ENCODE data around the gene SRP72.
A peak's percentile ranks its signal among the peaks of the same experiment; 100 is the strongest.

The SRP72 gene

GRCh38 chr4:56544573-56545131 lies 77.2 kb downstream of the SRP72 start:
- DNase-seq (ENCODE audit: low read depth in 3 of 3): peak; percentile 71 to 86 (median 73)

- DNase-seq (ENCODE audit: low read depth in 3 of 3): no peak
These were observed 83.2 kb downstream of the SRP72 start for GRCh38 chr4:56550642-56551041.

DNA sequence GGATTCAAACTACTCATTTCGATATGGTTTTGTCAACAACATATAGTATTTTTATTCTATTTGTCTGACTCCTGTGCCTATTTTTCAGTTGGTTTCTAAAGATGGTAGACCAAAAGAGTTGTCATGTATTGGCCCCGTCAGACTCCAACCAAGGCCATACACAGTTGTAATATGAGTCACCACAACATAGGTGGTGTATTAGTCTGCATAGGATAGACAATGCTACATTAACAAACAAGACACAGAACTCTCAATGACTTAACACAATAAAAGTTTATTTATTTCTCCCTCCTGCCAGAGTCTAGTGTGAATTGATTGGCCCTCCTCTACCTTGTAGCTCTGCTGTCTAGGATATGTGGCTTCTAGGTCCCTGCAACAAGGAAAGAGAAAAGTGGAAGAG lies 84.1 kb downstream of the SRP72 start:
- DNase-seq (ENCODE audit: low read depth in 3 of 3): no peak

GRCh38 chr4:56552273-56552672 lies 84.9 kb downstream of the SRP72 start:
- no peak for DNase-seq (ENCODE audit: low read depth in 3 of 3)

Measured in stimulated activated CD4-positive, alpha-beta T cell treated with anti-CD3 and anti-CD28 coated beads, TNF-alpha, amount 100 ng/mL, for 4 hours (primary cell).